Measurements from ENCODE around the gene SIPA1L3.

Gene SIPA1L3

DNA sequence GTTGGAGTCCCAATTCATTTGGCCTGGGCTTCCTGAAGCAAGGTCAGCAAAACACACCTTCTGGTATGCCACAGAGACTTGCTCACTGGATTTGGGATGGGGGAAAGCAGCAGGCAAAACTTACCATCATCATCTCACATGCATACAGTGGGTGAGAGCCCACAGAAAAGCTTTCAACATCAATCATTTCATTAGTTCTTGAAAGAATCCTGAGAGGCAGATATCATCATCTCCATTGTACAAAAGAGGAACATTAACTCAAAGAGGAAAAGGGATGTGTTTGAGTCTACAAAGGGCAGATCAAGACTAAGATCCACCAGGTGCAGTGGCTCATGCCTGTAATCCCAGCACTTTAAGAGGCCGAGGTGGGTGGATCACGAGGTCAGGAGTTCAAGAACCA is 7.0 kb upstream of the SIPA1L3 start:
- TF ChIP-seq CTCF (IDR thresholded peaks at IDR 0.05; ENCODE audit: low read depth, low read length), result no peak
- H3K4me3 ChIP-seq (replicated peaks in 1 of 2; ENCODE audit: low read depth in 2 of 2, low read length in 2 of 2), result no peak overlapping the region
- DNase-seq (ENCODE audit: low read depth in 2 of 2), result no peak

DNA sequence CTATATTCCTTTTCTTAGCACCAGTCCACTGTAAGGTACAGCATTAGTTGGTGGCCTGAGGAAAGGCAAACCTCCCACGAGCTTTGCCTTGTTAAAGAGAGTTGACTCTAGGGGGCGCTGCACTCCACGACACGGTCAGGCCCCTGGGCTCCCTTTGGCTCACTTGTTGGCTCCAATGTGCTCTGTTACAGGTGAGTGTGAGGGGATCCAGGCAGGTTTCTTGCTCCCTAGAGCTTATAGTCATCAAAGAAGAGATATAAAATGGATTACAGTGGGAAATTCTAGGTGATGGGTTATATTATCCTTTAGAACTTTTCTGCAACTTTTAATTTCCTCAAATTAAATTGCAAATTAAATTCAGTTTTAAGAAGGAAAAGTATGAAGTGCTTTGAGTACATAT is 4.3 kb upstream of the SIPA1L3 start:
- DNase-seq (ENCODE audit: low read depth in 2 of 2), result peak; percentile 79 to 83

DNA sequence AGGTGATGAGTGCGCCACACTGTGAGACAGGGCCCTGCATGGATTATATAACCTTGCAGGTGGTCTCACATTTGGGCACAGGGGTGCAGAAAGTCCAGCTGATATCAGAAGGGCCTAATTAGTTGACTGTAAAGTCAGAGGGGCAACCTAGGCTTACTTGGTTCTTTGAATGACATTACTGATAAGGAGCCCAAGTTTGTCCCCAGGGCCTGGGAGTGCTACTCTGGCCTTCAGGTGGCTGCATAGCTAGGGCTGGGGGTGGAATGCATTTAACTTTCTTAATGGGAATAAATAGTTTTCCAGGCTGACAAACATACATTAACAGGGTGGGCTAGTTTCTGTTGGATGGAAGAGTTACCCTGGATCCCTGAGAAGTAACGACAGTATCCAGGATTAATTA is 3.9 kb upstream of the SIPA1L3 start:
- DNase-seq (ENCODE audit: low read depth in 2 of 2), result no peak
- no peak for TF ChIP-seq CTCF (IDR thresholded peaks at IDR 0.05; ENCODE audit: low read depth, low read length)
- no peak overlapping the region for H3K4me3 ChIP-seq (replicated peaks in 1 of 2; ENCODE audit: low read depth in 2 of 2, low read length in 2 of 2)

More for the DNA sequence above, 4.3 kb upstream of the SIPA1L3 start:
- no peak overlapping the region for H3K4me3 ChIP-seq (replicated peaks in 1 of 2; ENCODE audit: low read depth in 2 of 2, low read length in 2 of 2)
- peak; percentile 79 for TF ChIP-seq CTCF (IDR thresholded peaks at IDR 0.05; ENCODE audit: low read depth, low read length)

DNA sequence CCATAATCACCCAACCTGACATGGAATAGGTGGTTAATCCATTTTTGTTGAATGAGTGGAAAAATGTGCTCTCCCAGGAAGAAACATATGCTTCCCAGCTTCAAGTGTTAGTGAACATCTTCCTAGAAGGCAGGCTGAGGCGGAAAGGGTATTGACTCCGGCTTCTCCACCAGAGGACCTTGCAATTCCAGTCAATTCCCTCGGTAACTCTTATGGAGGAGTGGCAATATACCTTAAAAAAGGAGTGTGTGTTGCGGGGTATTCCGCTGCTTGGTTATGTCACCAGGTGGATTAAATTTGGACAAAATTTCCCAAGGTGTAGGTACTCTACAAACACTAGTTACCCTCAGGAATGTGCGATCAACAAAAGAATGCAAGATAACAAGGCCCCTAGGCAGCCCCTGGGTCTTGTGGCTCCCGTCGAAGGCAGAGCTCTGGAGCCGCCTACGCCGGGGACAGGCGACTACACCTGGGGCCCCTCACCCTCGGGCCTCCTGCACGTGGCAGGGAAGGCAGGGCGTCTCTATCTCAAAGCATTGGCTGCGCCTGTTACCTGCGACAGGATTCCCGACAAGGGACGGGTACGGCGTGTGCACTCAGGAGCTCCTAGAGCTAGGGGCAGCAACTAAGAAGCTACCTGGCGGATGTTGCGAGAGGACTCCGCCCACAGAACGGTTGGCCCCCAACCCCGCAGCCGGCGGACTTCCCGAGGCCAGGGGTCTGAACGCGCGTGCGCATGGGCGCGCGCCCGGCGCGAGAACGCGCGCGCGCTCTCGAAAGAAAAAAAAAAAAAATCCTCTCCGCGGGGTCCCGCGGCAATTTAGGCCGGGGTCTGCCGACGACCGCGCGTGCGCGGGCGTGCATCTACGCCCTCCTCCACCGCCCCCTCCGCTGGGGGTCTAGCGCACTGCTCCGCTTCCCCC is 801 bp upstream of the SIPA1L3 start, which contains the start of gene WDR87:
WDR87 (minus strand) TSS at position 649 of the 923 bp plus-strand sequence. CDS start 8,355 bp downstream, outside the sequence.
- peak; percentile 13 to 16 for DNase-seq (ENCODE audit: low read depth in 2 of 2)

GRCh38 chr19:37907735-37908455 is 887 bp downstream of the SIPA1L3 start:
- H3K4me3 ChIP-seq (replicated peaks in 1 of 2; ENCODE audit: low read depth in 2 of 2, low read length in 2 of 2), result peak overlapping the region; percentile 93 to 95
- peak in 1 of 2 donors; percentile 21 for DNase-seq (ENCODE audit: low read depth in 2 of 2)
- TF ChIP-seq CTCF (IDR thresholded peaks at IDR 0.05; ENCODE audit: low read depth, low read length), result no peak

More for the DNA sequence above, 801 bp upstream of the SIPA1L3 start, which contains the start of gene WDR87:
- H3K4me3 ChIP-seq (replicated peaks in 1 of 2; ENCODE audit: low read depth in 2 of 2, low read length in 2 of 2), result peak within 1 kb of the TSS; percentile 93 to 95
- TF ChIP-seq CTCF (IDR thresholded peaks at IDR 0.05; ENCODE audit: low read depth, low read length), result no peak

- no peak for TF ChIP-seq CTCF (IDR thresholded peaks at IDR 0.05; ENCODE audit: low read depth, low read length)
- no peak for DNase-seq (ENCODE audit: low read depth in 2 of 2)
- H3K4me3 ChIP-seq (replicated peaks in 1 of 2; ENCODE audit: low read depth in 2 of 2, low read length in 2 of 2), result no peak overlapping the region
Observed at GRCh38 chr19:37909661-37910199, 2.7 kb downstream of the SIPA1L3 start.

Measured in cardiac fibroblast (primary cell).